Measurements from ENCODE around the gene CROT. TPM values are rescaled to one million over a fixed set of nuclear protein-coding genes. Genes with fewer than 3 reads are reported as not detected.

CROT gene
- total RNA-seq, 1 donor from 2014 or later: 18.8 TPM

DNA sequence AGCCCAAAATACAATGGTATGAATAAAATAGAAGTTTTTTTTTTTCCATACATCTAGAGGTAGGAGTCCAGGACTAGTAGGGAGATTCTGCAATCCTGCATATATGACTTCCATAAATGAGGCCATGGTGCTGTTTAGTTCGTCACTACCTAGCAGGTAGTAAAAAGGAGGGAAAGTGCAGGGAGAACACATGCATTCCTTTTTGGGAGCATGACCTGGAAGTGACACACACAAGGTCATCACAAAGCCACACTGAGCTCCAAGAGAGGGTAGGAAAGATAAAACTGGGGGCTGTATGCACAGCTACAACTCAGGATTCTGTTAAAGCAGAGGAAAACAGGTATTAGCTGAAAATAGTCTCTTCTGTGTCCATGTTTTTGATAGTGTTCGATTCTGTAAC lies 2.2 kb downstream of the CROT start:
- H3K9me3 ChIP-seq (ENCODE audit: insufficient read depth, low read depth, low read length): no peaks in the 10 kb centered on the region
- H3K36me3 ChIP-seq (ENCODE audit: insufficient read depth, low read length): peaks cover 15% of the 10 kb centered on the region
- peaks cover 4% of the 10 kb centered on the region for H3K79me2 ChIP-seq (ENCODE audit: insufficient read depth, low read length)
- Mint-ChIP-seq H3K4me3 (ENCODE audit: unreplicated experiment) (no peak overlapping the region), H3K36me3 (ENCODE audit: low read depth, unreplicated experiment) (peaks cover 20% of the 10 kb centered on the region), H3K9me3 (ENCODE audit: unreplicated experiment) (peaks cover 6% of the 10 kb centered on the region), H3K4me1 (ENCODE audit: low read depth, unreplicated experiment) (peaks cover 13% of the 10 kb centered on the region), H3K27ac (ENCODE audit: unreplicated experiment) (no peak overlapping the region), H3K27me3 (ENCODE audit: low read depth, unreplicated experiment) (no peaks in the 10 kb centered on the region)
- no peak overlapping the region for H3K27ac ChIP-seq (ENCODE audit: low read depth, low read length)
- no peaks in the 10 kb centered on the region for H3K27me3 ChIP-seq (ENCODE audit: insufficient read depth, low read length)
- DNase-seq (ENCODE audit: low read depth) (no peak), FAIRE-seq (no peak)
- no peak overlapping the region for H3K9ac ChIP-seq (ENCODE audit: low read length)
- H2AFZ ChIP-seq (ENCODE audit: low read depth, low read length): no peak overlapping the region
- no peaks in the 10 kb centered on the region for H4K20me1 ChIP-seq (ENCODE audit: insufficient read depth, low read length)
- H3K4me2 ChIP-seq (ENCODE audit: low read length): no peak overlapping the region
- peaks cover 7% of the 10 kb centered on the region for H3K4me1 ChIP-seq (ENCODE audit: insufficient read depth, low read length)
- no peak for TF ChIP-seq CTCF (IDR thresholded peaks at IDR 0.05; ENCODE audit: insufficient read depth, low read depth, low read length)
- TF ChIP-seq EZH2 (IDR thresholded peaks at IDR 0.05; ENCODE audit: insufficient read depth, low read length): no peak
- no peak overlapping the region for H3K4me3 ChIP-seq (ENCODE audit: insufficient read depth, low read depth, low read length)

DNA sequence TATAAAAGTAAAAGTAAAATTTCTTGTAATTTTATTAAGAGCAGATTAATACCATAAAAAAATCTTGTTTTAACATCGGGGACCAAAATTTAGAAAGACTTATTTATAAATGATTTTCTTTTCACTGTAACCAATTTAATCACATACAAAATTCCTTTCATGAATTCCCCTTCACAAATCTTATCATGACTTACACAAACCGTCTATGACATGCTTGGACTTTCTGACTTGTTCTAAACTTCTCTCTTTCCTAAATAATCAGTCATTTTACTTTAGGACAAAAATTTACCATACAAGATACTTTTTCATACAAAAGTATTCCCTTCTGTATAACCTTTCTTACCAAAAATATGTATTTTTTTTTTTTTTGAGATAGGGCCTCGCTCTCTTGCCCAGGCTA lies 9.3 kb downstream of the CROT start:
- DNase-seq (ENCODE audit: low read depth) (no peak), FAIRE-seq (no peak)
- Mint-ChIP-seq H3K9me3 (ENCODE audit: unreplicated experiment) (peaks cover 21% of the 10 kb centered on the region), H3K36me3 (ENCODE audit: low read depth, unreplicated experiment) (peaks cover 50% of the 10 kb centered on the region), H3K4me3 (ENCODE audit: unreplicated experiment) (no peak overlapping the region), H3K4me1 (ENCODE audit: low read depth, unreplicated experiment) (peaks cover 6% of the 10 kb centered on the region), H3K27ac (ENCODE audit: unreplicated experiment) (no peak overlapping the region), H3K27me3 (ENCODE audit: low read depth, unreplicated experiment) (no peaks in the 10 kb centered on the region)
- no peak overlapping the region for H3K4me2 ChIP-seq (ENCODE audit: low read length)
- no peaks in the 10 kb centered on the region for H3K27me3 ChIP-seq (ENCODE audit: insufficient read depth, low read length)
- no peak overlapping the region for H3K4me3 ChIP-seq (ENCODE audit: insufficient read depth, low read depth, low read length)
- H3K9ac ChIP-seq (ENCODE audit: low read length): no peak overlapping the region
- no peaks in the 10 kb centered on the region for H3K4me1 ChIP-seq (ENCODE audit: insufficient read depth, low read length)
- no peak overlapping the region for H2AFZ ChIP-seq (ENCODE audit: low read depth, low read length)
- H4K20me1 ChIP-seq (ENCODE audit: insufficient read depth, low read length): no peaks in the 10 kb centered on the region
- TF ChIP-seq CTCF (IDR thresholded peaks at IDR 0.05; ENCODE audit: insufficient read depth, low read depth, low read length) (no peak), EZH2 (IDR thresholded peaks at IDR 0.05; ENCODE audit: insufficient read depth, low read length) (no peak)
- peaks cover 9% of the 10 kb centered on the region for H3K36me3 ChIP-seq (ENCODE audit: insufficient read depth, low read length)
- no peaks in the 10 kb centered on the region for H3K79me2 ChIP-seq (ENCODE audit: insufficient read depth, low read length)
- H3K9me3 ChIP-seq (ENCODE audit: insufficient read depth, low read depth, low read length): peaks cover 10% of the 10 kb centered on the region
- no peak overlapping the region for H3K27ac ChIP-seq (ENCODE audit: low read depth, low read length)

- peaks cover 6% of the 10 kb centered on the region for H3K4me1 Mint-ChIP-seq (ENCODE audit: low read depth, unreplicated experiment)
- no peak overlapping the region for H3K4me3 ChIP-seq (ENCODE audit: insufficient read depth, low read depth, low read length)
- no peaks in the 10 kb centered on the region for H3K27me3 ChIP-seq (ENCODE audit: insufficient read depth, low read length)
- H3K9me3 Mint-ChIP-seq (ENCODE audit: unreplicated experiment): peaks cover 17% of the 10 kb centered on the region
- H3K4me2 ChIP-seq (ENCODE audit: low read length): no peak overlapping the region
- H3K36me3 Mint-ChIP-seq (ENCODE audit: low read depth, unreplicated experiment): peaks cover 40% of the 10 kb centered on the region
- no peak overlapping the region for H3K9ac ChIP-seq (ENCODE audit: low read length)
- no peak for FAIRE-seq
- no peaks in the 10 kb centered on the region for H4K20me1 ChIP-seq (ENCODE audit: insufficient read depth, low read length)
- H3K9me3 ChIP-seq (ENCODE audit: insufficient read depth, low read depth, low read length): peaks cover 10% of the 10 kb centered on the region
- TF ChIP-seq CTCF (IDR thresholded peaks at IDR 0.05; ENCODE audit: insufficient read depth, low read depth, low read length): no peak
- TF ChIP-seq EZH2 (IDR thresholded peaks at IDR 0.05; ENCODE audit: insufficient read depth, low read length): no peak
- no peak overlapping the region for H3K27ac Mint-ChIP-seq (ENCODE audit: unreplicated experiment)
- H3K36me3 ChIP-seq (ENCODE audit: insufficient read depth, low read length): peaks cover 5% of the 10 kb centered on the region
- H3K27ac ChIP-seq (ENCODE audit: low read depth, low read length): no peak overlapping the region
- no peak overlapping the region for H2AFZ ChIP-seq (ENCODE audit: low read depth, low read length)
- no peaks in the 10 kb centered on the region for H3K27me3 Mint-ChIP-seq (ENCODE audit: low read depth, unreplicated experiment)
- no peak overlapping the region for H3K4me3 Mint-ChIP-seq (ENCODE audit: unreplicated experiment)
- H3K79me2 ChIP-seq (ENCODE audit: insufficient read depth, low read length): no peaks in the 10 kb centered on the region
- H3K4me1 ChIP-seq (ENCODE audit: insufficient read depth, low read length): no peaks in the 10 kb centered on the region
- DNase-seq (ENCODE audit: low read depth): no peak
These were observed 11.0 kb downstream of the CROT start for GRCh38 chr7:87356448-87356847.

Measured in astrocyte (in vitro differentiated cells and primary cell).